SK-N-SH (cell line): Measurements from ENCODE around the gene TMEM35B. TPM values are rescaled to one million over a fixed set of nuclear protein-coding genes. Genes with fewer than 3 reads are reported as not detected.

ENCODE experiments used
- CTCF ChIA-PET: fragments of 300-600, 350-600 bp; formaldehyde crosslinking; extraction: SDS; loops from one replicate; lab custom pipeline; 2021; lab: Yijun Ruan, JAX
- POLR2A ChIA-PET: fragments of 350-600 bp; sonication (Branson Sonifier 250); formaldehyde crosslinking; extraction: SDS; loops from one replicate; lab custom pipeline; 2020; ENCODE audit warnings: antibody characterized with exemption, inconsistent platforms; lab: Yijun Ruan, JAX
- DNase-seq: peaks from one replicate; pipeline ENCODE4 v3.0.0; 2012
- H2AFZ ChIP-seq: fragments of 200-600 bp; sonication (generic); 2 replicates; pipeline ENCODE4 v1.8.1; 2016; ENCODE audit warnings: antibody characterized with exemption, mild to moderate bottlenecking, low read depth
- H3F3A ChIP-seq: fragments of 200-600 bp; sonication (generic); replicated peaks from 2 replicates; pipeline ENCODE3; 2016; ENCODE audit warnings: antibody characterized with exemption, mild to moderate bottlenecking; ENCODE audit not compliant: insufficient read depth
- H3K27ac ChIP-seq, 2 experiments: fragments of 200-500 bp in 1 of 2; fragments of 200-600 bp in 1 of 2; sonication (Bioruptor generic) in 1 of 2; sonication (generic), shearing (Covaris generic) in 1 of 2; 2 replicates each; pipeline versions ENCODE4 v1.5.1 to v1.6.1; 2014 to 2016; ENCODE audit warnings: low read depth in 2 of 2, inconsistent platforms in 1 of 2, low read length in 1 of 2, mild to moderate bottlenecking in 1 of 2, mixed read lengths in 1 of 2
- H3K27me3 ChIP-seq: fragments of 200-600 bp; sonication (generic), shearing (Covaris generic); 2 replicates; pipeline ENCODE4 v1.6.1; 2016; ENCODE audit warnings: mixed run types; ENCODE audit not compliant: insufficient read depth
- H3K36me3 ChIP-seq, 2 experiments: fragments of 200-500 bp in 1 of 2; fragments of 200-600 bp in 1 of 2; sonication (Bioruptor generic) in 1 of 2; sonication (generic) in 1 of 2; replicated peaks in 1 of 2; 2 replicates each; pipeline versions ENCODE3 to v1.5.1; 2014 to 2016; ENCODE audit warnings: low read length in 1 of 2, mild to moderate bottlenecking in 1 of 2; ENCODE audit not compliant: insufficient read depth in 2 of 2, control insufficient read depth in 1 of 2
- H3K4me1 ChIP-seq, 2 experiments: fragments of 200-500 bp in 1 of 2; fragments of 200-600 bp in 1 of 2; sonication (Bioruptor generic) in 1 of 2; sonication (generic), shearing (Covaris generic) in 1 of 2; 2 replicates each; pipeline versions ENCODE4 v1.5.1 to v1.6.1; 2014 to 2016; ENCODE audit warnings: low read depth in 1 of 2, low read length in 1 of 2, mixed run types in 1 of 2; ENCODE audit not compliant: insufficient read depth in 2 of 2, control insufficient read depth in 1 of 2
- H3K4me2 ChIP-seq: fragments of 200-600 bp; sonication (generic), shearing (Covaris generic); 2 replicates; pipeline ENCODE4 v1.6.1; 2017; ENCODE audit warnings: mixed run types
- H3K4me3 ChIP-seq, 2 experiments: fragments of 200-500 bp in 1 of 2; fragments of 200-600 bp in 1 of 2; sonication (Bioruptor generic) in 1 of 2; sonication (generic), shearing (Covaris generic) in 1 of 2; 2 replicates each; pipeline versions ENCODE4 v1.5.1 to v1.8.1; 2014 to 2016; ENCODE audit warnings: low read depth in 2 of 2, inconsistent platforms in 1 of 2, low read length in 1 of 2, mild to moderate bottlenecking in 1 of 2, mixed read lengths in 1 of 2, moderate library complexity in 1 of 2
- H3K79me2 ChIP-seq: fragments of 200-600 bp; sonication (generic); 2 replicates; pipeline ENCODE4 v1.8.1; 2017; ENCODE audit warnings: mild to moderate bottlenecking; ENCODE audit not compliant: insufficient read depth
- H3K9ac ChIP-seq: fragments of 200-600 bp; sonication (generic); 2 replicates; pipeline ENCODE4 v1.6.1; 2017; ENCODE audit warnings: mixed run types
- H3K9me2 ChIP-seq: fragments of 200-600 bp; sonication (generic); 2 replicates; pipeline ENCODE4 v1.6.1; 2017; ENCODE audit warnings: mixed run types
- H3K9me3 ChIP-seq: fragments of 200-600 bp; sonication (generic); 2 replicates; pipeline ENCODE4 v1.6.1; 2017; ENCODE audit warnings: mixed run types, mild to moderate bottlenecking, moderate library complexity
- H4K20me1 ChIP-seq: fragments of 200-600 bp; sonication (generic); 2 replicates; pipeline ENCODE4 v1.6.1; 2017; ENCODE audit warnings: mild to moderate bottlenecking, mixed run types; ENCODE audit not compliant: insufficient read depth
- CHD2 ChIP-seq: fragments of 150-350 bp; IDR thresholded peaks from 2 replicates; pipeline ENCODE4 v1.6.1; 2018; ENCODE audit warnings: low read length; ENCODE audit not compliant: partially characterized antibody
- FOSL2 ChIP-seq: IDR thresholded peaks from 2 replicates; pipeline ENCODE4 v1.4.0; 2012; ENCODE audit warnings: low read depth, mild to moderate bottlenecking, moderate library complexity, borderline replicate concordance
- FOXM1 ChIP-seq: IDR thresholded peaks from 2 replicates; pipeline ENCODE4 v1.4.0; 2012; ENCODE audit warnings: low read depth, mild to moderate bottlenecking
- GABPA ChIP-seq: IDR thresholded peaks from 2 replicates; pipeline ENCODE4 v1.4.0; 2012; ENCODE audit warnings: low read depth, mild to moderate bottlenecking
- JUND ChIP-seq: IDR thresholded peaks from 2 replicates; pipeline ENCODE4 v1.4.0; 2012
- MEF2A ChIP-seq: IDR thresholded peaks from 2 replicates; pipeline ENCODE4 v1.4.0; 2012; ENCODE audit warnings: low read depth, borderline replicate concordance
- NFIC ChIP-seq: IDR thresholded peaks from 2 replicates; pipeline ENCODE4 v1.4.0; 2012; ENCODE audit warnings: borderline replicate concordance
- POLR2AphosphoS5 ChIP-seq: IDR thresholded peaks from 2 replicates; pipeline ENCODE4 v1.6.1; 2012; ENCODE audit warnings: low read depth, low read length
- RAD21 ChIP-seq: IDR thresholded peaks from 2 replicates; pipeline ENCODE4 v1.6.1; 2012; ENCODE audit warnings: mild to moderate bottlenecking, low read length
- RCOR1 ChIP-seq: fragments of 150-350 bp; IDR thresholded peaks from 2 replicates; pipeline ENCODE4 v1.6.1; 2017; ENCODE audit warnings: antibody characterized with exemption, low read length
- RFX5 ChIP-seq: IDR thresholded peaks from 2 replicates; pipeline ENCODE4 v1.6.1; 2012; ENCODE audit warnings: mild to moderate bottlenecking, improper control_type of control experiment, low read length
- RXRA ChIP-seq: IDR thresholded peaks from 2 replicates; pipeline ENCODE4 v1.4.0; 2012; ENCODE audit warnings: low read depth, mild to moderate bottlenecking, borderline replicate concordance
- SIN3A ChIP-seq: IDR thresholded peaks from 2 replicates; pipeline ENCODE4 v1.6.1; 2012; ENCODE audit warnings: low read depth, mild to moderate bottlenecking, low read length, moderate library complexity, borderline replicate concordance
- TEAD4 ChIP-seq: IDR thresholded peaks from 2 replicates; pipeline ENCODE4 v1.4.0; 2012; ENCODE audit warnings: mild to moderate bottlenecking, borderline replicate concordance; ENCODE audit not compliant: insufficient read depth
- YY1 ChIP-seq: IDR thresholded peaks from 2 replicates; pipeline ENCODE4 v1.4.0; 2012; ENCODE audit warnings: low read depth, mild to moderate bottlenecking
- WGBS: methylation state at CpG from one replicate; pipeline ENCODE4 v1.1.6; 2017; ENCODE audit warnings: low lambda C conversion rate; 5-methylcytosine and 5-hydroxymethylcytosine counted together
- polyA plus RNA-seq, 3 experiments: library from polyadenylated mRNA; depleted of rRNA; stranded (reverse); fragments of >200 nt; gene quantifications; 2 replicates each; pipeline ENCODE4 v1.2.3, GENCODE V29; 2012
- TF ChIP-seq, protein P1 (sequence below): fragments of 200-600 bp; sonication (generic); IDR thresholded peaks from 2 replicates; pipeline ENCODE4 v1.6.1; 2017; ENCODE audit warnings: antibody characterized with exemption, mild to moderate bottlenecking, moderate library complexity
- TF ChIP-seq, protein P2 (sequence below): IDR thresholded peaks from 2 replicates; pipeline ENCODE4 v1.4.0; 2012; ENCODE audit warnings: low read depth
- TF ChIP-seq, protein P3 (sequence below): IDR thresholded peaks from 2 replicates; pipeline ENCODE4 v1.4.0; 2012; ENCODE audit warnings: low read depth, borderline replicate concordance

TMEM35B gene
- polyA plus RNA-seq, 1 of the 3 experiments (the other 2 are of a cell fraction): 47.4 TPM

DNA sequence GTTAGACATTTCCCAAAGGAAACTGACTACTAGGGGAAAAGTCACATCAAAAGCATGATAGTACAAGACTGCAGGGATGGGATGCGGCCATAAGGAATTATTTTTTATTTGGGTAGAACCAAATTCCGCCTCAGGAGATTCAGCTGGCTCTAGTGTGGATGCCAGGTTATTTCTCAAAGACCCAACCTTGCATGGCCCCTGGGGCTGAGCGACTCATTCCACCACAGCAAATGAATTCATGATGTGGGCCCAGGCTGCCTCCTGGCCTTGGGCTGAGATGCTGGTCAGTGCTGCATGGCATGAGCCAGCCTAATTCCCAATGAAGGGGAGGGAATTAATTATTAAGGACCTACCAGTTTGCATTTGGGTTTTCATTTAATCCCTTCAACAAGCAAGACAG lies 11.8 kb downstream of the TMEM35B start (continued):
- TF ChIP-seq, protein P1, sequence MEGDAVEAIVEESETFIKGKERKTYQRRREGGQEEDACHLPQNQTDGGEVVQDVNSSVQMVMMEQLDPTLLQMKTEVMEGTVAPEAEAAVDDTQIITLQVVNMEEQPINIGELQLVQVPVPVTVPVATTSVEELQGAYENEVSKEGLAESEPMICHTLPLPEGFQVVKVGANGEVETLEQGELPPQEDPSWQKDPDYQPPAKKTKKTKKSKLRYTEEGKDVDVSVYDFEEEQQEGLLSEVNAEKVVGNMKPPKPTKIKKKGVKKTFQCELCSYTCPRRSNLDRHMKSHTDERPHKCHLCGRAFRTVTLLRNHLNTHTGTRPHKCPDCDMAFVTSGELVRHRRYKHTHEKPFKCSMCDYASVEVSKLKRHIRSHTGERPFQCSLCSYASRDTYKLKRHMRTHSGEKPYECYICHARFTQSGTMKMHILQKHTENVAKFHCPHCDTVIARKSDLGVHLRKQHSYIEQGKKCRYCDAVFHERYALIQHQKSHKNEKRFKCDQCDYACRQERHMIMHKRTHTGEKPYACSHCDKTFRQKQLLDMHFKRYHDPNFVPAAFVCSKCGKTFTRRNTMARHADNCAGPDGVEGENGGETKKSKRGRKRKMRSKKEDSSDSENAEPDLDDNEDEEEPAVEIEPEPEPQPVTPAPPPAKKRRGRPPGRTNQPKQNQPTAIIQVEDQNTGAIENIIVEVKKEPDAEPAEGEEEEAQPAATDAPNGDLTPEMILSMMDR: no peak
- no peak for TF ChIP-seq YY1
- TF ChIP-seq, protein P2, sequence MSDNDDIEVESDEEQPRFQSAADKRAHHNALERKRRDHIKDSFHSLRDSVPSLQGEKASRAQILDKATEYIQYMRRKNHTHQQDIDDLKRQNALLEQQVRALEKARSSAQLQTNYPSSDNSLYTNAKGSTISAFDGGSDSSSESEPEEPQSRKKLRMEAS: no peak

DNA sequence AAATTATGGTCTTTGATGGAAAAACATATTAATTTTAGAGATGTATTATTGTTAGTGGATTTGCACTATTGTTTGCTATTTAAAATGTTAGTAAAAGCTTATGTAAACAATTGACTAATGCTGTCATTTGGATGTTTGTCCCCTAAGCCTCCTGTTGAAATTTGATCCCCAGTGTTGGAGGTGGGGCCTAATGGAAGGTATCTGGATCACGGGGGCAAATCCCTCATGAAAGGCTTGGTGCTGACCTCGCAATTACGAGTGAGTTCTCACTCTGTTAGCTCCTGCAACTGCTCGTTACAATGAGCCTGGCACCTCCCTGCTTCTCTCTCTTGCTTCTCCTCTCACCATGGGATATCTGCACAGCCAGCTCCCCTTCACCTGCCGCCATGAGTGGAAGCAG lies 14.3 kb downstream of the TMEM35B start:
- no peaks in the 10 kb centered on the region for H3K9me2 ChIP-seq
- no peak overlapping the region for H3K4me2 ChIP-seq
- no peaks in the 10 kb centered on the region for H3K36me3 ChIP-seq
- no peaks in the 10 kb centered on the region for H3K79me2 ChIP-seq
- H3K27me3 ChIP-seq: no peaks in the 10 kb centered on the region
- DNase-seq: no peak
- ChIA-PET POLR2A (no interaction called here), CTCF (interaction anchor here (0.8 to 1.9 kb wide), 3 partner anchors 9 to 104 kb away, joined by 3 to 6 read pairs (median 4); partner anchors contain the start of gene TMEM35B)
- no peaks in the 10 kb centered on the region; a peak in 1 of 4 replicates for H3K4me1 ChIP-seq
- 0 out of 2 replicates have a peak, but pooled peaks cover 4% of the 10 kb centered on the region for H3K9me3 ChIP-seq
- no peak overlapping the region for H3K9ac ChIP-seq
- H3F3A ChIP-seq: no peaks in the 10 kb centered on the region
- 68% methylated on average over 5 of the region's 5 CpGs for WGBS
- TF ChIP-seq GABPA (no peak), CHD2 (no peak), MEF2A (no peak), FOXM1 (no peak), FOSL2 (no peak), TEAD4 (no peak), NFIC (no peak), SIN3A (no peak), JUND (no peak), RAD21 (no peak), POLR2AphosphoS5 (no peak), RCOR1 (no peak), RFX5 (no peak), RXRA (no peak)
- TF ChIP-seq, protein P3, sequence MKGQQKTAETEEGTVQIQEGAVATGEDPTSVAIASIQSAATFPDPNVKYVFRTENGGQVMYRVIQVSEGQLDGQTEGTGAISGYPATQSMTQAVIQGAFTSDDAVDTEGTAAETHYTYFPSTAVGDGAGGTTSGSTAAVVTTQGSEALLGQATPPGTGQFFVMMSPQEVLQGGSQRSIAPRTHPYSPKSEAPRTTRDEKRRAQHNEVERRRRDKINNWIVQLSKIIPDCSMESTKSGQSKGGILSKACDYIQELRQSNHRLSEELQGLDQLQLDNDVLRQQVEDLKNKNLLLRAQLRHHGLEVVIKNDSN: no peak
- H3K27ac ChIP-seq: no peak overlapping the region
- H4K20me1 ChIP-seq: no peaks in the 10 kb centered on the region
- no peak overlapping the region for H3K4me3 ChIP-seq
- no peak overlapping the region for H2AFZ ChIP-seq
